Measurements from ENCODE around the gene RPH3AL. TPM values are rescaled to one million over a fixed set of nuclear protein-coding genes. Genes with fewer than 3 reads are reported as not detected.

Gene RPH3AL
- total and polyA plus RNA-seq, 2 donors from 2014 or later = 18.1 to 55.9 TPM

GRCh38 chr17:233473-233941, 119.1 kb downstream of the RPH3AL start:
- no peaks in the 10 kb centered on the region for H3K4me1 ChIP-seq (ENCODE audit: control insufficient read depth in 2 of 3, insufficient read depth in 2 of 3, low read depth in 1 of 3, low read length in 3 of 3)
- H3K27ac ChIP-seq (ENCODE audit: low read depth in 2 of 2, low read length in 2 of 2) = peak overlapping the region; percentile 51 to 70
- peak in 1 of 5 donors; percentile 43 for DNase-seq
- no peaks in the 10 kb centered on the region for H3K9me3 ChIP-seq (ENCODE audit: control insufficient read depth in 2 of 3, insufficient read depth in 1 of 3, low read length in 3 of 3)
- H3K4me3 ChIP-seq (ENCODE audit: low read length in 3 of 3) = no peak overlapping the region
- TF ChIP-seq CTCF (IDR thresholded peaks at IDR 0.05; ENCODE audit: borderline replicate concordance, extremely low read depth, insufficient read depth) = no peak
- H3K27me3 ChIP-seq (ENCODE audit: control insufficient read depth, insufficient read depth, low read length) = no peaks in the 10 kb centered on the region
- intact Hi-C loops (cut with DNase I) = no loop called here
- H3K36me3 ChIP-seq (ENCODE audit: control insufficient read depth in 2 of 3, insufficient read depth in 3 of 3, low read length in 3 of 3) = no peaks in the 10 kb centered on the region
- H3K9ac ChIP-seq (ENCODE audit: low read length in 3 of 3) = no peak overlapping the region
- no peak for FAIRE-seq

GRCh38 chr17:231966-232807, 120.4 kb downstream of the RPH3AL start:
- peak overlapping the region; percentile 28 to 49 for H3K27ac ChIP-seq (ENCODE audit: low read depth in 2 of 2, low read length in 2 of 2)

GRCh38 chr17:231191-231965, 121.2 kb downstream of the RPH3AL start:
- peak in 2 of 5 donors; percentile 37 to 62 for DNase-seq
- H3K9ac ChIP-seq (ENCODE audit: low read length in 3 of 3) = no peak overlapping the region
- H3K36me3 ChIP-seq (ENCODE audit: control insufficient read depth in 2 of 3, insufficient read depth in 3 of 3, low read length in 3 of 3) = no peaks in the 10 kb centered on the region
- no peaks in the 10 kb centered on the region for H3K9me3 ChIP-seq (ENCODE audit: control insufficient read depth in 2 of 3, insufficient read depth in 1 of 3, low read length in 3 of 3)
- no peak overlapping the region for H3K27ac ChIP-seq (ENCODE audit: low read depth in 2 of 2, low read length in 2 of 2)
- no peak overlapping the region for H3K4me3 ChIP-seq (ENCODE audit: low read length in 3 of 3)
- intact Hi-C loops (cut with DNase I) = no loop called here
- H3K4me1 ChIP-seq (ENCODE audit: control insufficient read depth in 2 of 3, insufficient read depth in 2 of 3, low read depth in 1 of 3, low read length in 3 of 3) = no peaks in the 10 kb centered on the region
- no peak for FAIRE-seq
- TF ChIP-seq CTCF (IDR thresholded peaks at IDR 0.05; ENCODE audit: borderline replicate concordance, extremely low read depth, insufficient read depth) = no peak
- H3K27me3 ChIP-seq (ENCODE audit: control insufficient read depth, insufficient read depth, low read length) = no peaks in the 10 kb centered on the region

More at GRCh38 chr17:231966-232807, 120.4 kb downstream of the RPH3AL start:
- Histone ChIP-seq H3K4me3 (ENCODE audit: low read length in 3 of 3) (no peak overlapping the region), H3K9me3 (ENCODE audit: control insufficient read depth in 2 of 3, insufficient read depth in 1 of 3, low read length in 3 of 3) (no peaks in the 10 kb centered on the region), H3K4me1 (ENCODE audit: control insufficient read depth in 2 of 3, insufficient read depth in 2 of 3, low read depth in 1 of 3, low read length in 3 of 3) (no peaks in the 10 kb centered on the region), H3K9ac (ENCODE audit: low read length in 3 of 3) (no peak overlapping the region), H3K27me3 (ENCODE audit: control insufficient read depth, insufficient read depth, low read length) (no peaks in the 10 kb centered on the region), H3K36me3 (ENCODE audit: control insufficient read depth in 2 of 3, insufficient read depth in 3 of 3, low read length in 3 of 3) (no peaks in the 10 kb centered on the region)
- DNase-seq (peak in 2 of 5 donors; percentile 44 to 68), FAIRE-seq (no peak)
- no peak for TF ChIP-seq CTCF (IDR thresholded peaks at IDR 0.05; ENCODE audit: borderline replicate concordance, extremely low read depth, insufficient read depth)
- intact Hi-C loops (cut with DNase I) = no loop called here
